GM19193 (cell line): ENCODE measurements around the gene LHX3.

Experiments used
- POLR2A ChIP-seq: IDR thresholded peaks from 4 replicates; pipeline ENCODE4 v1.6.1; 2011; ENCODE audit not compliant: insufficient read depth, insufficient read length; ENCODE audit errors: extremely low read depth

Gene LHX3

DNA sequence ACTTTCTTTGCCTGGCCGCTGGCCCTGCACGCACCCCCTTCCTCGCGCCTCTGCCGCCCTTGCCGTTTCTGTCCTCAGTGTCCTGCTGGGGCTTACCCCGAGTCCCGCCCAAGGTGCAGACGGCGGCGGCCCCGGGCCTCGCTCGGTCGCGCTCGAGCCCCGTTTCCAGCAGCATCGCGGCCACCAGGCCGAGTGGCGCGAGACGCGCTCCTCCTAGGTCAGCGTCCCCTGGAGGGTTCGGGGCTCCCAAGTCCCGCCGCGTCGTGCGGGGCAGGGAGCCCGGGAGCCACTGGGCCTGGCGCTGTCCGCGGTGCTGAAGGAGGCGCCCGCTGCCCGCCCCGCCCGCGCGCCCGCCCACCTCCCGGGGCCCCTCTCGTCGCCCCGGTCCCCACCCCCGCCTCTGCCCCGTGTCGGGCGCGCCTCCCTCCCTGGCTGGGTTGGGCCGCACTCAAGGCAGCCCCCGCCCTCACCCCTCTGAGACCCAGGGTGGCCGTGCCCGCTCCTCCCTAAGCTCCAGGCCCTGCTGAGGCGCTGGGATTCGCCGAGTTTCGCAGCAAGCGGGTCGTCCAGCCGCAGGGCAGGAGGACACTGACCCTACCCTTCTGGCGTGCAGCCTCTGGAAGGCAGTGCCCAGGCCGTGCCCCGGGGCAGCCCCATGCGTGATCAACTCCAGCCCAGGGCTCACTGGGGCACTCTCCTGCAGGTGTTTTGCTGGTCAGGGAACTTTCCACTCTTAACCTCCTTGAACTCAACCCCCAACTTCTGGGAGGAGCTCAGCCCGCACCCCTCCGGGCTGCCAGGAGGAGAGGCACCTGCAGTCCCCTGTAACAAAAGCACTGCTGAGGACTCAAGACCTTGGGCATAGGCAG lies at the start of gene LHX3:
Gene LHX3, minus strand, starts transcription at position 291 of the 869 bp plus-strand sequence. Its CDS starts 116 bp downstream, at position 175.
- TF ChIP-seq POLR2A, result no peak

DNA sequence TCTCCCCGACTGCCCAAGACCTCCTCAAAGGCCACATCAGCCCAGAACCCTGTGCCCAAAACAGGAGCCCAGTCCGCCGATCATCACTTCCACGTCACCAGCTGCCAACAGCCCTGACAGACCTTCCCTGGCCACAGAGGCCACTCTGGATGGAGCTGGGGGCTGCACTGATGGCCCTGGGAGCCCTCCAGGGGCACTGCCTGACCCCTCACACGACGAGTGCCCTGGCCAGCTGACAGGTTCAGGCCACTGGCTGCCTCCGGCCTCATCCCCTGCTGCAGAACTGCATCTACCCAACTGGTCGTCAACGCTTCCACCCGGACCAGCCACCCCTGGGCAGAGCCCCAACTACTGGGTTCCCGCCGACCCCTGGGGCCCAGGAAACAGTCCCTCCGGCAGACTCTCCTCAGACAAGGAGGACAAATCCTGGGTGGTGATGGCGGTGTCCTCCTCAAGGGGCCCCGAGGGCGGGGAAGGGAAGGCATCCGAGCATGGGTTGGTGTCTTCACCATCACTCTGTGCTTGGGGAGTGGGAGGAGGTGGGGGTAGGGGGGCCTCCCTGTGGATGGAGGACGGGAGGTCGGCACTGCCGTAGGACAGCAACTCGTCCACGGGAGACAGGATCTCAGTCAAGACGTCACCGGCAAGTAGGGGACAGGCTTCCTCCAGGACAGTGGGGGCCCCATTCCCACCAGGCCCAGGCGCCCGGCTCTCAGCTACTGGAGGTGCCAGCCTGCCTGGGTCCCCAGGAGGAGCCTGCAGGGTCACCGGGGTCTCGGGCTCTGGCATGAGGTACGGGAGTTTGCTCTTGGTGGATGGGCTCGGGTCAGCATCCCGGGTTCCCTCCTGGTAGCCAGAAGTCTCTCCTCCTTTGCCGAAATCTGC lies 48.6 kb upstream of the LHX3 start:
- no peak for TF ChIP-seq POLR2A

DNA sequence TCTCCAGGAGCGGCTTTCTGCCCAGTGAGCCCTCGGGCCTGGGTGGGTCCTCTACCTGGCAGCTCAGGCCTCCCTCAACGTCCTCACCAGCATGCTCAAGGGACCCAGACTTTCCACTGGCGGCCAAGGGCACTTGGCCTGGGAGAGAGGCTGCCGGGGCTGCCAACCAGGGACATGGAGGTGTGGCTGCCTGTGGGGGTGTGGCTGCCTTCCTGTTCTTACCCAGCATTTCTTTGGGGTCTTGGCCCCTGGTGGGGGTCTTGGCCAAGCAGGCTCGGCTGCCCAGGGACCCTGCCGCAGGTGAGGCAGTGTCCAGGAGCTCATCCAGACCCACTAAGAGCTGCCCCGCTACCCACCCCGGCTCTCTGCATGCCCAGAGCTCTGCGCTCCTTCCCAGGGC lies 47.9 kb upstream of the LHX3 start:
- TF ChIP-seq POLR2A, result no peak

DNA sequence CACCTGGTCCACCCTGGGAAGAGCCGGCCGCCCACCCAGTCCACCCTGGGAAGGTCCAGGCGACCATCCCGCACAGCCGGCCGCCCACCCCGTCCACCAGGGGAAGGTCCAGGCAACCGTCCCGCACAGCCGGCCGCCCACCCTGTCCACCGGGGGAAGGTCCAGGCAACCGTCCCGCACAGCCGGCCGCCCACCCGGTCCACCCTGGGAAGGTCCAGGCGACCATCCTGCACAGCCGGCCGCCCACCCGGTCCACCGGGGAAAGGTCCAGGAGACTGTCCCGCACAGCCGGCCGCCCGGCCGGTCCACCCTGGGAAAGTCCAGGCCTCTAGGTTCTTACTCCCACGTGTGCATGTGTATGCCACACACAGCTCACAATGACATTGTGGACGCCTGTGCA lies 47.4 kb upstream of the LHX3 start:
- TF ChIP-seq POLR2A, result no peak

DNA sequence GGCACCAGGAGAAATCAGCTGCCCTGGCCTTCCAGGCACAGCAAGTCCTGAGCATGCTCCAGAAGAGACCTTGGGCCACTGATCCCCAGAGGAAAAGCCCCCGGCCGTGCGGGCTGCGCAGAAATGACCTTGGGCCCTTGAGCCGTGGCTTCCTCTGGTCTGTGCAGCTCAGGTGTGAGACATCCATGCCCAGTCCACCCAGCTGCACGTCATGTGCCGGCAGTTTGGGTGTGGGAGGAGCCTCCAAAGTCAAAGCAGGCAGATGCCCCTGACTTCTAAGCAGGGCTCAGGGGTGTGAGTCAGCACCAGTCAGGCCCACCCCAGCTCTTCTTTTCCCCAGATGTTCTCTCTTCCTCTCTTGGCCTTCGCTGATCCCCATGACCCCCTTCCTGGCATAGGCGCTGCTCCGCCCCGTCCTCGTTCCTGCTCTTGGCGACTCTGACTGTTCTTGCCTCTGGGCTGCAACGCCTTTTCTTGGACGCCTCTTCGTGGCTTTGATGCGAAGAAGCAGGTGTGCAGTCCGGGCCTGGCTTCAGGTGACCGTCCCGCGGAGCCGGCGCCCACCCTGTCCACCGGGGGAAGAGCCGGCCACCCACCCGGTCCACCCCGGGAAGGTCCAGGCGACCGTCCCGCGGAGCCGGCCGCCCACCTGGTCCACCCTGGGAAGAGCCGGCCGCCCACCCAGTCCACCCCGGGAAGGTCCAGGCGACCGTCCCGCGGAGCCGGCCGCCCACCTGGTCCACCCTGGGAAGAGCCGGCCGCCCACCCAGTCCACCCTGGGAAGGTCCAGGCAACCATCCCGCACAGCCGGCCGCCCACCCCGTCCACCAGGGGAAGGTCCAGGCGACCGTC lies 46.6 kb upstream of the LHX3 start:
- TF ChIP-seq POLR2A, result no peak

DNA sequence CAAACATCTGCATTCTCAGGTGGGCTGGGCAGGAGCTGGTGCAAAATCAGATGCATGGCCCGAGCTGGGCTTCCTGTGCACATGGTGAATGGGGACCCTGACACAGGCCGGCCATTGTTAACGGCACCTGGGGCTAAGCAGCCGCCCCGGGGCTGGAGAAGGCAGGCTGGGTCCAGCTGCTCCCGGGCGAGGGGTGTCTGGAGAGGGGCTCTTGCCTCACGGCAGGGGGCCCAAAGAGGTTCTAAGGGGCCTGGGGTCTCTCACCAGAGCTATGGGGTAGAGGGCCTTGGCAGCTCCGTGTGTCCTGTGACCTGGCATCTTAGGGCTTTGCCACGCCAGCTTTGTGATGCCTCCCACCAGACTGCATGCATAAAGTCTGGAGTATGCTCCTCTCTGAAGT lies 45.7 kb upstream of the LHX3 start:
- TF ChIP-seq POLR2A, result no peak

DNA sequence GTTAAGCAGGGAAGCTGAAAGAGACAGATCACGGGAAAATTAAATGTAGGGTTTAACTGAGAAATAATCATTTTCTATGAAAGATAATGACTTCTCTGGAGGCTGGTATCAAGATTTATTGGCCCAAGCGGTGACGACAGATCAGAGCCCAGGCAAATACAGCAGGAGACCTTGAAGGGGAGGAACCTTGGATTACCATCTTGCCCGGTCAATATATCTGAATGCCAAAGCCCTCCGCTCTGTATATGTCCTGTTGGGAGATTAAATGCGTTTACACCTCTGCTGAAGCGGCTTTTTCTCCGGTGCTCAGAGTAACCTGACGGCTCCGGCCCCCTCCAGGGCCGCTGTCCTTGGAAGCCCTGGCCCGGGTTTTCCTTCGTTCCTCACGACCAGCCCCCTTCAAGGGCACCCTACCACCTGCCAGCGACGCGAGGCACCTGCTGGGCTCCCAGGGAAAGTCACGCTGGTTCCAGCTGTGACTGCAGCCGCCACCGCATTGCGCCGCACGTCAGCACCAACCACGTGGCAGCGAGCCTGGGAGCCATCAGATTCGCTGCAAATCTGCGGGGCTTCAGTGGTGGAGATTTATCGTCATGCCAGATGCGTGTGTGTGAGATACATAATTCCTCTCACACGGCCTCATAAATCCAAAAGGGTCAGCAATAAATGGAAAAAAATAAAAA lies 45.1 kb upstream of the LHX3 start:
- no peak for TF ChIP-seq POLR2A

DNA sequence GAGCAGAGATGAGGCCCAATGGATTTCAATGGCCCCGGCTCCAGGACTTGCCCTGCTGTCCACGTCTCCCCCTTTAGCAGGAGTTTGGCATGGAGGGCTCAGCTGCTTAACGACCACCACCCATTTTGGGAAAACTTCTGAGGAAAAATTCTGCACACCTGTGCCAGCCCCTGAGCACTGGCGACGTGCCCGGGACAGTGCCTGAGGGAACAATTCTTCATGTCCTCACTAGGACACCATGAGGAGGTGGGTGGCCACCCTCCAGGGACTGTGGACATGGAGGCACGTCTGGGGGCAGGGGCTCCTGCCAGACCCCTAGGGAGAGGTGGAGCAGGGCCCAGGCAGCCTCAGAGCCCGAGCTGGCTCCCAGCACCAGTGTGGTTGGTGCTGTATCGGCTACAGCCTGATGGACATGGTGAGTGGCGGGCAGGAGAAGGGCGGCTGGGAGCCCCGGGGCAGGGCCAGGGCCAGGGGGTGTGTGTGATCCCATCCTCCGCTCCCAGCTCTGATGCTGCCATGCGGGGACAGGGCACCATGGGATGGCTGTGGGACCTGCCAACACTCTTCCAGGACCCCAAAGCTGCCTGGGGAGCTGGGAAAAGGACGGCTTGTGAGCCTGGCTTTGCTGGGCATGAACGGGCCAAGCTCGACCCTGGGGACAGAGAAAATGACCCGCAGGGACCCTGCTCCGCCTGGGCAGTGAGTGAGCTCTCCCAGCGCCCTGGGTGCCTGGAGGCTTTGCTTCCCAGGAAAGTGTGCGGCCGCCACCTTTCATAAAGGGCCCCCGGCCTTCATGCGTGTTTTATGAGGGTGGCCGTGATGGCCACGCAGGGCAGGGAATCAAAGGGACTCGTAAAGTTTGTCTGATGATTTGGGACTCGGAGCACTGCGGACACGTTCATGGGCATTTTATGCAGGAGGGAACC lies 44.3 kb upstream of the LHX3 start:
- no peak for TF ChIP-seq POLR2A

DNA sequence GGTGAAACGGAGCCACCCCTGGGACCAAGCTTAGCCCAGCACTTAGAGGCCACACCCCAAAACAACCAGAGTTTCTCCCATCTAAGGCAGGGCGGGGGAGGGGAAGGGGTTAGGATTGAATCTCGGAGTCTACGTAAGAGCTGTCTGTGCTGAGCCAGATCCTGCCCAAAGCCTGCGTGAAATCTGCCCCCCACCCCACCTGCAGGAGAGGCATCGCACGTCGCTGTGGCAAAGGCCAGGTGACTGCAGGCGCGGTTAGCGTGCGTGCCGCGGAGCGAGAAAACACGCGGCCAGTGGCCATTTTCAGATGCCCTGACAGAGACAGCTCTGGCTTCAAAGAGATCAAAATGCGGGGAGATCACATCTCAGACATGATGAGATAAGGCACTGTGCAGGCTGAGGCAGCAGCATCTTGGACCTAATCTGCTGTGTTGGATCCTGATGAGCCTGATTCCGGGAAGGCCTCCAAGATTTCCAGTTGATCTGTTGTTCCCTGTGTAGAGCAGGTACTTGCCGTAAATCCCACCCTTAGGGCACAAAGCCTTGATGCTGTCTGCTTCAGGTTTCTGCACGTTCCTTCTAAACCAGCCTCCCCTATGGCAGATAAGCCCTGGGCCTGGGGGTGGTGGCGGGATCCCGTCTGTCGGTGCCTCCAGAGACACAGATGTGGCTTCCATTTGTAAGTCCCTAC lies 43.2 kb upstream of the LHX3 start:
- TF ChIP-seq POLR2A, result no peak

DNA sequence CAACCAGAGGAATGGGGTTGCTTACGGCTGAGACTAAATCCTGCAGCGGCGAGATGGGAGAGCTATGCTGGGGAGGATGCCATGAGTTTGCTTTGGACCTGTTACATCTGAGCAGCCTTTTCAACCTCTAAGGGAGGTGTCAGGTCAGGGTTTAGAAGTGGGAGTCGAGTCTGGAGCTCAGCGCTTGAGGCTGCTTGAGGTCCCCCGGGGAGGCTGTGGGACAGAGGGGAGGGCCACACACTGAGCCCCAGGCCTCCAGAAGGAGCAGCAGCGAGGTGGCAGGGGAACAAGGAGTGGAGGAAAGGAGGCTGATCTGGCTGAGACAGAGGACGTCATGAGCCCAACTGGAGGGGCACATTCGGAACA lies 42.6 kb upstream of the LHX3 start:
- no peak for TF ChIP-seq POLR2A

DNA sequence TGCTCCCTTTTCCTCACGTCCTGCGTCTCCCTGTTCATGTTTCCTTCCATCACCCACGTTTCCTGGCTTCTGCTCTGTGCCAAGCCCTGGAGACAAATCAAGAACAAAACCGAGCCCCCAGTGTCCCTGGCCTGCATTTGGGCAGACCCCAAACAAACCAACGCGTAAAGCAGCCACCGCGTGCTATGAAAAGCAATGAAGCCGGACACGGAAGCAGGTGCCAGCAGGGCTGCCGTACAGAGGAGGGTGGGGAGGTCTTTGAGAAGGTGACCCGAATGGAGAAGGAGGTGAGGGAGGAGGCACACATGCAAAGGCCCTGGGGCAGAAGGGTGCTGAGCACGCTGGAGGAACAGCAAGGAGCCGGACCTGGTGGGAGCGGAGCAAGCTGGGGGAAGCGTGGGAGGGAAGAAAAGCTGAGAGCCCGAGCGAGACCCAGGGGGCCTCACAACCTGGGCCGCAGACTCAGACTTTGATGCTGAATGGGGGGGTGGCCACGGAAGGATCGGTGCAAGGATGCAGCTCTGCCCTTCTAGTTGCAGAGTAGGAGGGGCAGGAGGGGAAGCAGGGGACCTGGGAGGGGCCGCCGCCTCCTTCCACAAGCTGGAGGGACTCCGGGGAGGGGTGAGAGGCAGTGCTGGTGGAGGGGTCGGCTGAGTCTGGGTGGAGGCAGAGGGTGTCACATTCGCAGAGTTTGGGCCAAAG lies 42.1 kb upstream of the LHX3 start:
- TF ChIP-seq POLR2A, result no peak
